ENCODE data around the gene U2AF2.
A peak's percentile ranks its signal among the peaks of the same experiment; 100 is the strongest.

DNA sequence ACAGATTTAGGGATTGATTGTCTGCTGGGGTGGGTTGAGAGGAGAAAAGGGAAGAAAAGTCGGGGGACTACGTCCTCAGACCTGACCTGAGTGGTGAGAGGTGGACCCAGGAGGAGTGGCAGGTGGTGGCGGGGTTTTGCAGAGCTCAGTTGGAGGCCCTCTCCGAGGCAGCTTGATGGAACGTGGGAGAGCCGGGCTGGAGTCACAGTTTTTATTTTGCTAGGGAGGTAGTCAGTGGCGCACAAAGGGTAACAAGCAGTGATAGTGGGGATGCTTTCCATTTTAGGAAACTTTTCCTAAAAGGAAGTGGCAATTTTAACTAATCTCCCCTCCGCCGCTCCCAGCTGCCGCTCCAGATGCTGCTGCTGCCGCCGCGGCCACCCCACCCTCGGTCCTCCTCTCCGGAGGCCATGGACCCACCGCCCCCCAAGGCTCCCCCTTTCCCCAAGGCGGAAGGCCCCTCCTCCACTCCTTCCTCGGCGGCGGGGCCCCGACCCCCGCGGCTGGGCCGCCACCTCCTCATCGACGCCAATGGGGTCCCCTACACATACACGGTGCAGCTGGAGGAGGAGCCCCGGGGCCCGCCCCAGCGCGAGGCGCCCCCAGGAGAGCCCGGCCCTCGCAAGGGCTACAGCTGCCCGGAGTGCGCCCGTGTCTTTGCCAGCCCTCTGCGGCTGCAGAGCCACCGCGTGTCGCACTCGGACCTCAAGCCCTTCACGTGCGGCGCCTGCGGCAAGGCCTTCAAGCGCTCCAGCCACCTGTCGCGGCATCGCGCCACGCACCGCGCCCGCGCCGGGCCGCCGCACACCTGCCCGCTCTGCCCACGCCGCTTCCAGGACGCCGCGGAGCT lies 12.5 kb upstream of the U2AF2 start:
- TF ChIP-seq, protein P1, sequence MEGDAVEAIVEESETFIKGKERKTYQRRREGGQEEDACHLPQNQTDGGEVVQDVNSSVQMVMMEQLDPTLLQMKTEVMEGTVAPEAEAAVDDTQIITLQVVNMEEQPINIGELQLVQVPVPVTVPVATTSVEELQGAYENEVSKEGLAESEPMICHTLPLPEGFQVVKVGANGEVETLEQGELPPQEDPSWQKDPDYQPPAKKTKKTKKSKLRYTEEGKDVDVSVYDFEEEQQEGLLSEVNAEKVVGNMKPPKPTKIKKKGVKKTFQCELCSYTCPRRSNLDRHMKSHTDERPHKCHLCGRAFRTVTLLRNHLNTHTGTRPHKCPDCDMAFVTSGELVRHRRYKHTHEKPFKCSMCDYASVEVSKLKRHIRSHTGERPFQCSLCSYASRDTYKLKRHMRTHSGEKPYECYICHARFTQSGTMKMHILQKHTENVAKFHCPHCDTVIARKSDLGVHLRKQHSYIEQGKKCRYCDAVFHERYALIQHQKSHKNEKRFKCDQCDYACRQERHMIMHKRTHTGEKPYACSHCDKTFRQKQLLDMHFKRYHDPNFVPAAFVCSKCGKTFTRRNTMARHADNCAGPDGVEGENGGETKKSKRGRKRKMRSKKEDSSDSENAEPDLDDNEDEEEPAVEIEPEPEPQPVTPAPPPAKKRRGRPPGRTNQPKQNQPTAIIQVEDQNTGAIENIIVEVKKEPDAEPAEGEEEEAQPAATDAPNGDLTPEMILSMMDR (IDR thresholded peaks at IDR 0.05) = no peak
- peak in 1 of 2 donors; percentile 19 for TF ChIP-seq POLR2A (IDR thresholded peaks at IDR 0.05)

Measured in Peyer's patch (tissue), 4 donors.